Vagina (tissue), 2 donors: ENCODE measurements around the gene BTF3.

ENCODE experiments used
- POLR2A ChIP-seq, 2 donors: fragments of 450-650 bp; IDR thresholded peaks; one replicate each; pipeline ENCODE4 v1.6.1; 2017; ENCODE audit warnings: antibody characterized with exemption in 2 of 2, mild to moderate bottlenecking in 2 of 2, moderate library complexity in 2 of 2
- POLR2AphosphoS5 ChIP-seq, 2 donors: sonication (generic); formaldehyde crosslinking; IDR thresholded peaks; one replicate each; pipeline ENCODE4 v1.9.0; 2017; ENCODE audit warnings: antibody characterized with exemption in 2 of 2, mild to moderate bottlenecking in 2 of 2, low read depth in 1 of 2; ENCODE audit not compliant: insufficient read depth in 1 of 2
- TF ChIP-seq, protein P1 (sequence below), 3 experiments: fragments of 450-650 bp in 2 of 3; fragments of 200-600 bp in 1 of 3; sonication (generic) in 1 of 3; IDR thresholded peaks; one replicate each; pipeline ENCODE4 v1.5.1; 2017 to 2019; ENCODE audit warnings: antibody characterized with exemption in 3 of 3, mild to moderate bottlenecking in 2 of 3, moderate library complexity in 2 of 3

GRCh38 chr5:73499756-73500155 lies 1.5 kb downstream of the BTF3 start:
- TF ChIP-seq POLR2AphosphoS5 (IDR thresholded peaks at IDR 0.05; ENCODE audit: insufficient read depth in 1 of 2, low read depth in 1 of 2) (peak in 1 of 2 donors; percentile 43), POLR2A (IDR thresholded peaks at IDR 0.05) (no peak)
- TF ChIP-seq, protein P1, sequence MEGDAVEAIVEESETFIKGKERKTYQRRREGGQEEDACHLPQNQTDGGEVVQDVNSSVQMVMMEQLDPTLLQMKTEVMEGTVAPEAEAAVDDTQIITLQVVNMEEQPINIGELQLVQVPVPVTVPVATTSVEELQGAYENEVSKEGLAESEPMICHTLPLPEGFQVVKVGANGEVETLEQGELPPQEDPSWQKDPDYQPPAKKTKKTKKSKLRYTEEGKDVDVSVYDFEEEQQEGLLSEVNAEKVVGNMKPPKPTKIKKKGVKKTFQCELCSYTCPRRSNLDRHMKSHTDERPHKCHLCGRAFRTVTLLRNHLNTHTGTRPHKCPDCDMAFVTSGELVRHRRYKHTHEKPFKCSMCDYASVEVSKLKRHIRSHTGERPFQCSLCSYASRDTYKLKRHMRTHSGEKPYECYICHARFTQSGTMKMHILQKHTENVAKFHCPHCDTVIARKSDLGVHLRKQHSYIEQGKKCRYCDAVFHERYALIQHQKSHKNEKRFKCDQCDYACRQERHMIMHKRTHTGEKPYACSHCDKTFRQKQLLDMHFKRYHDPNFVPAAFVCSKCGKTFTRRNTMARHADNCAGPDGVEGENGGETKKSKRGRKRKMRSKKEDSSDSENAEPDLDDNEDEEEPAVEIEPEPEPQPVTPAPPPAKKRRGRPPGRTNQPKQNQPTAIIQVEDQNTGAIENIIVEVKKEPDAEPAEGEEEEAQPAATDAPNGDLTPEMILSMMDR (IDR thresholded peaks at IDR 0.05), result no peak
